HepG2 (cell line): ENCODE measurements around the gene RAB11FIP5. TPM values are rescaled to one million over a fixed set of nuclear protein-coding genes. Genes with fewer than 3 reads are reported as not detected.

ENCODE experiments used
- CREM ChIP-seq, 2 experiments: sonication (generic) in 1 of 2; formaldehyde crosslinking in 1 of 2; IDR thresholded peaks; 2 replicates each; pipeline versions ENCODE4 v1.4.0 to v1.6.1; 2016 to 2020; ENCODE audit warnings: antibody characterized with exemption in 1 of 2, mild to moderate bottlenecking in 1 of 2, missing genetic modification reagents in 1 of 2
- IRX3 ChIP-seq: sonication (generic); formaldehyde crosslinking; IDR thresholded peaks from 2 replicates; pipeline ENCODE4 v1.8.1; 2023; ENCODE audit warnings: mild to moderate bottlenecking, low read depth, missing genetic modification reagents, borderline replicate concordance
- JUN ChIP-seq: sonication (generic); formaldehyde crosslinking; IDR thresholded peaks from 2 replicates; pipeline ENCODE4 v1.4.0; 2020; ENCODE audit warnings: mild to moderate bottlenecking, missing genetic modification reagents
- MXD3 ChIP-seq: IDR thresholded peaks from 2 replicates; pipeline ENCODE4 v1.6.1; 2016; ENCODE audit warnings: mild to moderate bottlenecking, missing biosample characterization, missing genetic modification reagents
- PBX3 ChIP-seq: sonication (generic); formaldehyde crosslinking; IDR thresholded peaks from 2 replicates; pipeline ENCODE4 v1.8.1; 2023; ENCODE audit warnings: missing genetic modification reagents, inconsistent platforms, borderline replicate concordance
- PCBP1 ChIP-seq: fragments of 200-400 bp; formaldehyde crosslinking; IDR thresholded peaks from 2 replicates; pipeline ENCODE4 v1.6.1; 2017; ENCODE audit warnings: mild to moderate bottlenecking, low read depth, low read length, borderline replicate concordance
- POLR2A ChIP-seq, 2 experiments: IDR thresholded peaks; 2 replicates each; pipeline ENCODE4 v1.6.1; 2011; ENCODE audit warnings: low read depth in 2 of 2, low read length in 2 of 2, mild to moderate bottlenecking in 1 of 2, moderate library complexity in 1 of 2; ENCODE audit not compliant: insufficient read depth in 1 of 2
- PREB ChIP-seq: sonication (generic); formaldehyde crosslinking; IDR thresholded peaks from 2 replicates; pipeline ENCODE4 v1.4.0; 2020; ENCODE audit warnings: missing genetic modification reagents
- TERF1 ChIP-seq: sonication (generic); formaldehyde crosslinking; IDR thresholded peaks from 2 replicates; pipeline ENCODE4 v1.8.0; 2022; ENCODE audit warnings: mild to moderate bottlenecking, missing genetic modification reagents, moderate library complexity
- ZEB1 ChIP-seq: IDR thresholded peaks from 2 replicates; pipeline ENCODE4 v1.6.1; 2012; ENCODE audit warnings: mild to moderate bottlenecking, low read depth, inconsistent platforms; ENCODE audit not compliant: insufficient replicate concordance
- ZFYVE20 ChIP-seq: sonication (generic); formaldehyde crosslinking; IDR thresholded peaks from 2 replicates; pipeline ENCODE4 v1.8.0; 2023; ENCODE audit warnings: low read depth, mild to moderate bottlenecking, moderate library complexity, missing genetic modification reagents, borderline replicate concordance
- ZNF251 ChIP-seq: sonication (generic); formaldehyde crosslinking; IDR thresholded peaks from 2 replicates; pipeline ENCODE4 v1.9.0; 2021; ENCODE audit warnings: mild to moderate bottlenecking, missing genetic modification reagents
- ZNF343 ChIP-seq: sonication (generic); formaldehyde crosslinking; IDR thresholded peaks from 2 replicates; pipeline ENCODE4 v1.4.0; 2020; ENCODE audit warnings: mild to moderate bottlenecking, missing genetic modification reagents
- ZNF580 ChIP-seq: IDR thresholded peaks from 2 replicates; pipeline ENCODE4 v1.6.1; 2016; ENCODE audit warnings: low read depth, borderline replicate concordance
- ZNF598 ChIP-seq: sonication (generic); formaldehyde crosslinking; IDR thresholded peaks from 2 replicates; pipeline ENCODE4 v1.5.1; 2020; ENCODE audit warnings: mild to moderate bottlenecking, missing genetic modification reagents, borderline replicate concordance
- ZNF687 ChIP-seq: sonication (generic); formaldehyde crosslinking; IDR thresholded peaks from 2 replicates; pipeline ENCODE4 v1.5.1; 2020; ENCODE audit warnings: mild to moderate bottlenecking, missing genetic modification reagents, moderate library complexity
- ZNF776 ChIP-seq: sonication (generic); formaldehyde crosslinking; IDR thresholded peaks from 2 replicates; pipeline ENCODE4 v1.4.0; 2020; ENCODE audit warnings: mild to moderate bottlenecking, missing genetic modification reagents
- ZSCAN9 ChIP-seq: IDR thresholded peaks from 2 replicates; pipeline ENCODE4 v1.6.1; 2016; ENCODE audit warnings: borderline replicate concordance
- ZUFSP ChIP-seq: sonication (generic); formaldehyde crosslinking; IDR thresholded peaks from 2 replicates; pipeline ENCODE4 v1.9.0; 2021; ENCODE audit warnings: missing genetic modification reagents, mild to moderate bottlenecking, borderline replicate concordance
- polyA plus RNA-seq, 8 experiments: library from polyadenylated mRNA; depleted of rRNA in 3 of 8; stranded (reverse) in 7 of 8; unstranded in 1 of 8; fragments of >200 nt; fragmentation: Illumina TruSeq in 4 of 8; extraction: Trizol in 4 of 8; gene quantifications; 2 replicates each; pipeline versions ENCODE4 v1.2.1 to v1.2.3, GENCODE V29; 2011 to 2016; ENCODE audit warnings: low read depth in 4 of 8, missing spikeins in 1 of 8, mixed read lengths in 1 of 8; ENCODE audit not compliant: insufficient read depth in 1 of 8
- total RNA-seq, 5 experiments: library from RNA; depleted of rRNA; stranded (reverse); fragments of >200 nt; fragmentation: Illumina TruSeq; extraction: Trizol; gene quantifications; 2 replicates each; pipeline ENCODE4 v1.2.3, GENCODE V29; 2016; ENCODE audit warnings: low read depth in 1 of 5

Gene RAB11FIP5
- total and polyA plus RNA-seq, 2 of the 13 experiments (the other 11 are each of a cell fraction or from before 2014, with no cell fraction given): 9.4 to 22.9 TPM

GRCh38 chr2:73072129-73072395 lies 40.7 kb downstream of the RAB11FIP5 start (continued):
- TF ChIP-seq ZNF687 (CRISPR knock-in tag): peak; percentile 91
- no peak for TF ChIP-seq CREM (IDR thresholded peaks at IDR 0.05)
- no peak for TF ChIP-seq CREM (CRISPR knock-in tag; IDR thresholded peaks at IDR 0.05)
- TF ChIP-seq ZEB1: no peak
- peak; percentile 23; the same call in 1 of the 2 replicates for TF ChIP-seq ZNF251 (CRISPR knock-in tag)
- TF ChIP-seq PBX3 (CRISPR knock-in tag): no peak
- TF ChIP-seq ZSCAN9 (CRISPR knock-in tag): no peak
- no peak for TF ChIP-seq TERF1 (CRISPR knock-in tag)
- TF ChIP-seq MXD3: no peak
- TF ChIP-seq IRX3 (CRISPR knock-in tag): no peak
- TF ChIP-seq ZNF776 (CRISPR knock-in tag): no peak
- 0 out of 2 replicates have a peak, but pooled peaks have one; percentile 48 for TF ChIP-seq ZFYVE20 (CRISPR knock-in tag)
- no peak for TF ChIP-seq PCBP1
- TF ChIP-seq ZUFSP (CRISPR knock-in tag): no peak
- TF ChIP-seq ZNF598 (CRISPR knock-in tag): no peak
- TF ChIP-seq JUN (CRISPR knock-in tag): no peak
- TF ChIP-seq ZNF343 (CRISPR knock-in tag): no peak
- peak in 1 of 2 experiments; percentile 57; a peak in 1 of 4 replicates for TF ChIP-seq POLR2A (IDR thresholded peaks at IDR 0.05; ENCODE audit: insufficient read depth in 1 of 2, low read depth in 2 of 2, low read length in 2 of 2)
- TF ChIP-seq ZNF580 (CRISPR knock-in tag): 0 out of 2 replicates have a peak, but pooled peaks have one; percentile 10
- TF ChIP-seq PREB (CRISPR knock-in tag): no peak
